H1 (cell line): ENCODE results near the gene PSMB9.

Experiments
- CBX8 ChIP-seq: fragments of 300-800, 300-1000 bp; sonication (generic); IDR thresholded peaks from 2 replicates; pipeline ENCODE4 v1.7.1; 2016; ENCODE audit warnings: low read depth, low read length, borderline replicate concordance
- EP300 ChIP-seq, 2 experiments: IDR thresholded peaks; 1 replicate in 1 of 2; 2 replicates in 1 of 2; pipeline ENCODE4 v1.6.1; 2011 to 2012; ENCODE audit warnings: low read depth in 2 of 2, low read length in 2 of 2, mild to moderate bottlenecking in 2 of 2, borderline replicate concordance in 1 of 2, inconsistent platforms in 1 of 2, moderate library complexity in 1 of 2
- EZH2 ChIP-seq: fragments of 200-600 bp; sonication (generic); IDR thresholded peaks from 2 replicates; pipeline ENCODE4 v1.7.1; 2012; ENCODE audit warnings: low read depth, mild to moderate bottlenecking, moderate library complexity, low read length, inconsistent platforms; ENCODE audit not compliant: severe bottlenecking
- POLR2A ChIP-seq, 2 experiments: IDR thresholded peaks; 1 replicate in 1 of 2; 2 replicates in 1 of 2; pipeline ENCODE4 v1.6.1; 2011; ENCODE audit warnings: low read depth in 2 of 2, low read length in 2 of 2, mild to moderate bottlenecking in 2 of 2; ENCODE audit errors: control extremely low read depth in 1 of 2
- POLR2AphosphoS5 ChIP-seq: IDR thresholded peaks from 2 replicates; pipeline ENCODE4 v1.6.1; 2011; ENCODE audit warnings: low read depth, low read length
- SP1 ChIP-seq: IDR thresholded peaks from 2 replicates; pipeline ENCODE4 v1.6.1; 2011; ENCODE audit warnings: low read depth, low read length
- TAF1 ChIP-seq: IDR thresholded peaks from 2 replicates; pipeline ENCODE4 v1.6.1; 2011; ENCODE audit warnings: mild to moderate bottlenecking, low read depth, low read length
- USF2 ChIP-seq: IDR thresholded peaks from 2 replicates; pipeline ENCODE4 v1.6.1; 2011; ENCODE audit warnings: low read length, improper control_type of control experiment
- YY1 ChIP-seq: IDR thresholded peaks from 2 replicates; pipeline ENCODE4 v1.6.1; 2011; ENCODE audit warnings: low read depth, mild to moderate bottlenecking, low read length
- TF ChIP-seq, protein P1 (sequence below), 3 experiments: IDR thresholded peaks; 1 replicate in 2 of 3; 2 replicates in 1 of 3; pipeline versions ENCODE4 v1.5.1 to v1.6.1; 2011; ENCODE audit warnings: low read length in 3 of 3, mild to moderate bottlenecking in 3 of 3, inconsistent platforms in 2 of 3, low read depth in 1 of 3, moderate library complexity in 1 of 3; ENCODE audit not compliant: insufficient read depth in 1 of 3; ENCODE audit errors: control extremely low read depth in 1 of 3
- TF ChIP-seq, protein P2 (sequence below): IDR thresholded peaks from 2 replicates; pipeline ENCODE4 v1.6.1; 2012; ENCODE audit warnings: low read length, inconsistent platforms
- TF ChIP-seq, protein P3 (sequence below): IDR thresholded peaks from 2 replicates; pipeline ENCODE4 v1.6.1; 2012; ENCODE audit warnings: inconsistent platforms

DNA sequence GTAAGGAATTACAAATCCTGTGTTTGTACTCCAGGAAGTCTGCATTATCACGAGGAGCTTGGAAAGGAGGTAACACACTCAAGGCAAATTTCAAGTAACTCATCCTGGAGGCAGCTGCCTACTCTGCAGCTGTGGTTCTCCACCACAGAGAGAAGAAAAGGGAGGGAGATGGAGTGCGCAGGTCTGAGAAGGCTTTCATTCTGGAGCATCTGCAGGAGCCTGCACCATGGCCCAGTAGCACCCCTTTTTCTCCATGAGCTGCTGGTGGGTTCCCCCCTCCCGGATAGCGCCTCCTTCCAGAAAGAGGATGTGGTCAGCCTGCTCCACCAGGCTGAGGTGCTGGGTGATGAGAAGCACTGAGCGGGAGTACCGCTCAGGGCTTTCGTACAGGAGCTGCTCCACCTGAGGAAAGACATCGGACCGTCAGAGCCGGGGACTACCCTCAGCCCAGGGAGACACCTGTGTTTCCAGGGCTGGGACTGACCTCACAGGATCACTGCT, 8.6 kb upstream of the PSMB9 start:
- TF ChIP-seq, protein P1, sequence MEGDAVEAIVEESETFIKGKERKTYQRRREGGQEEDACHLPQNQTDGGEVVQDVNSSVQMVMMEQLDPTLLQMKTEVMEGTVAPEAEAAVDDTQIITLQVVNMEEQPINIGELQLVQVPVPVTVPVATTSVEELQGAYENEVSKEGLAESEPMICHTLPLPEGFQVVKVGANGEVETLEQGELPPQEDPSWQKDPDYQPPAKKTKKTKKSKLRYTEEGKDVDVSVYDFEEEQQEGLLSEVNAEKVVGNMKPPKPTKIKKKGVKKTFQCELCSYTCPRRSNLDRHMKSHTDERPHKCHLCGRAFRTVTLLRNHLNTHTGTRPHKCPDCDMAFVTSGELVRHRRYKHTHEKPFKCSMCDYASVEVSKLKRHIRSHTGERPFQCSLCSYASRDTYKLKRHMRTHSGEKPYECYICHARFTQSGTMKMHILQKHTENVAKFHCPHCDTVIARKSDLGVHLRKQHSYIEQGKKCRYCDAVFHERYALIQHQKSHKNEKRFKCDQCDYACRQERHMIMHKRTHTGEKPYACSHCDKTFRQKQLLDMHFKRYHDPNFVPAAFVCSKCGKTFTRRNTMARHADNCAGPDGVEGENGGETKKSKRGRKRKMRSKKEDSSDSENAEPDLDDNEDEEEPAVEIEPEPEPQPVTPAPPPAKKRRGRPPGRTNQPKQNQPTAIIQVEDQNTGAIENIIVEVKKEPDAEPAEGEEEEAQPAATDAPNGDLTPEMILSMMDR (IDR thresholded peaks at IDR 0.05; ENCODE audit: control extremely low read depth in 1 of 3, insufficient read depth in 1 of 3, low read depth in 1 of 3, low read length in 3 of 3) = no peak
- TF ChIP-seq CBX8 = no peak
- TF ChIP-seq EP300 (IDR thresholded peaks at IDR 0.05; ENCODE audit: borderline replicate concordance in 1 of 2, low read depth in 2 of 2, low read length in 2 of 2) = no peak
- TF ChIP-seq POLR2AphosphoS5 = no peak
- no peak for TF ChIP-seq SP1
- TF ChIP-seq EZH2 = no peak
- no peak for TF ChIP-seq POLR2A (IDR thresholded peaks at IDR 0.05; ENCODE audit: control extremely low read depth in 1 of 2, low read depth in 2 of 2, low read length in 2 of 2)
- TF ChIP-seq, protein P2, sequence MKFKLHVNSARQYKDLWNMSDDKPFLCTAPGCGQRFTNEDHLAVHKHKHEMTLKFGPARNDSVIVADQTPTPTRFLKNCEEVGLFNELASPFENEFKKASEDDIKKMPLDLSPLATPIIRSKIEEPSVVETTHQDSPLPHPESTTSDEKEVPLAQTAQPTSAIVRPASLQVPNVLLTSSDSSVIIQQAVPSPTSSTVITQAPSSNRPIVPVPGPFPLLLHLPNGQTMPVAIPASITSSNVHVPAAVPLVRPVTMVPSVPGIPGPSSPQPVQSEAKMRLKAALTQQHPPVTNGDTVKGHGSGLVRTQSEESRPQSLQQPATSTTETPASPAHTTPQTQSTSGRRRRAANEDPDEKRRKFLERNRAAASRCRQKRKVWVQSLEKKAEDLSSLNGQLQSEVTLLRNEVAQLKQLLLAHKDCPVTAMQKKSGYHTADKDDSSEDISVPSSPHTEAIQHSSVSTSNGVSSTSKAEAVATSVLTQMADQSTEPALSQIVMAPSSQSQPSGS = no peak
- no peak for TF ChIP-seq TAF1
- no peak for TF ChIP-seq YY1
- TF ChIP-seq, protein P3, sequence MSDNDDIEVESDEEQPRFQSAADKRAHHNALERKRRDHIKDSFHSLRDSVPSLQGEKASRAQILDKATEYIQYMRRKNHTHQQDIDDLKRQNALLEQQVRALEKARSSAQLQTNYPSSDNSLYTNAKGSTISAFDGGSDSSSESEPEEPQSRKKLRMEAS = no peak
- no peak for TF ChIP-seq USF2
